GM21717 (cell line): Measurements from ENCODE around the gene AATF.

Experiments used
- ATAC-seq: cut with Tn5 transposase; IDR thresholded peaks from one replicate; pipeline ENCODE4 v1.9.1; 2021; ENCODE audit warnings: mild to moderate bottlenecking, moderate library complexity; ENCODE audit not compliant: unreplicated experiment

AATF gene

GRCh38 chr17:36940313-36941264 is 8.2 kb upstream of the AATF start:
- no peak for ATAC-seq

- no peak for ATAC-seq
Measured at GRCh38 chr17:36941265-36942010, 7.3 kb upstream of the AATF start.

- no peak for ATAC-seq
Measured at GRCh38 chr17:36942019-36942599, 6.6 kb upstream of the AATF start.

- no peak for ATAC-seq
Measured at GRCh38 chr17:36942631-36943125, 6.1 kb upstream of the AATF start.

GRCh38 chr17:36943250-36944191 is 5.2 kb upstream of the AATF start:
- ATAC-seq = no peak

GRCh38 chr17:36944553-36944952 is 4.2 kb upstream of the AATF start:
- ATAC-seq = no peak

- no peak for ATAC-seq
Measured at GRCh38 chr17:36945140-36945539, 3.6 kb upstream of the AATF start.

- no peak for ATAC-seq
Measured at GRCh38 chr17:36945959-36946725, 2.6 kb upstream of the AATF start.

- no peak for ATAC-seq
Measured at GRCh38 chr17:36946726-36947091, 2.0 kb upstream of the AATF start.

GRCh38 chr17:36947922-36948716 is 635 bp upstream of the AATF start:
- ATAC-seq = peak; percentile 3

- ATAC-seq = no peak
Measured at GRCh38 chr17:36949461-36949927, 740 bp downstream of the AATF start.

GRCh38 chr17:36950027-36950426 is 1.3 kb downstream of the AATF start:
- ATAC-seq = no peak

GRCh38 chr17:36951084-36951789 is 2.5 kb downstream of the AATF start:
- no peak for ATAC-seq

- no peak for ATAC-seq
Measured at GRCh38 chr17:36971508-36971907, 22.8 kb downstream of the AATF start.

- no peak for ATAC-seq
Measured at GRCh38 chr17:36972186-36972700, 23.5 kb downstream of the AATF start.

- ATAC-seq = no peak
Measured at GRCh38 chr17:36972905-36973304, 24.2 kb downstream of the AATF start.

- ATAC-seq = no peak
Measured at GRCh38 chr17:36975922-36976515, 27.3 kb downstream of the AATF start.
